ENCODE measurements around the gene SMARCA4. TPM values are rescaled to one million over a fixed set of nuclear protein-coding genes. Genes with fewer than 3 reads are reported as not detected.

Gene SMARCA4
- total RNA-seq, 1 experiment from 2014 or later, result 261 TPM

GRCh38 chr19:10986301-10987127 lies 25.7 kb downstream of the SMARCA4 start:
- peaks cover 36 to 67% (median 56%) of the 10 kb centered on the region in 3 experiments; a peak in 6 of 7 replicates for H3K36me3 Mint-ChIP-seq (ENCODE audit: insufficient read depth in 1 of 3, low read depth in 3 of 3)
- H3K14ac ChIP-seq (ENCODE audit: insufficient read depth, low read length), result no peak overlapping the region
- H2BK15ac ChIP-seq (ENCODE audit: low read depth, low read length), result no peak overlapping the region
- H4K5ac ChIP-seq (ENCODE audit: insufficient read length, low read depth, low read length), result no peak overlapping the region
- no peak overlapping the region for H3T11ph ChIP-seq (ENCODE audit: low read length)
- H3K56ac ChIP-seq (ENCODE audit: insufficient read length, low read depth, low read length), result no peak overlapping the region
- peaks cover 10% of the 10 kb centered on the region; the same call in 1 of the 2 replicates for H3K79me2 ChIP-seq (ENCODE audit: insufficient read depth, low read length)
- H3K4me1 Mint-ChIP-seq, result peaks cover 0 to 1% of the 10 kb centered on the region in 2 experiments; a peak in 1 of 4 replicates
- H3K9ac ChIP-seq (ENCODE audit: extremely low read depth, insufficient read length, low read length), result no peak overlapping the region
- H3K4me2 ChIP-seq (ENCODE audit: insufficient read depth, insufficient read length, low read length), result no peak overlapping the region
- no peak overlapping the region for H3K4ac ChIP-seq (ENCODE audit: low read depth, low read length)
- H2AK5ac ChIP-seq (ENCODE audit: insufficient read length, low read length), result no peak overlapping the region
- no peak overlapping the region for H4K8ac ChIP-seq (replicated peaks; ENCODE audit: insufficient read length, low read depth, low read length)
- no peak overlapping the region for H2BK120ac ChIP-seq (ENCODE audit: low read depth, low read length, poor library complexity, severe bottlenecking)
- no peak overlapping the region for H2BK5ac ChIP-seq (ENCODE audit: insufficient read length, low read length)
- no CpG with 5 or more reads among the region's 32 CpGs for WGBS (ENCODE audit: extremely low coverage, insufficient read length, low lambda C conversion rate)
- H3K27ac ChIP-seq (ENCODE audit: insufficient read length, low read depth, low read length), result no peak overlapping the region
- H3K9me3 ChIP-seq (ENCODE audit: control insufficient read depth, low read depth, low read length), result no peaks in the 10 kb centered on the region
- no peak overlapping the region for H3K18ac ChIP-seq (ENCODE audit: insufficient read length, low read depth, low read length)
- no peak overlapping the region for H2BK20ac ChIP-seq (ENCODE audit: low read depth, low read length, poor library complexity, severe bottlenecking)
- no peaks in the 10 kb centered on the region for H3K27me3 ChIP-seq (ENCODE audit: insufficient read depth, low read length)
- H4K91ac ChIP-seq (ENCODE audit: insufficient read length, low read depth, low read length), result no peak overlapping the region
- H3K4me1 ChIP-seq (ENCODE audit: insufficient read depth, low read length), result no peaks in the 10 kb centered on the region
- no peak for DNase-seq
- H3K4me3 Mint-ChIP-seq, result no peak overlapping the region
- H3K23me2 ChIP-seq (ENCODE audit: insufficient read length, low read depth, low read length, poor library complexity, severe bottlenecking), result no peaks in the 10 kb centered on the region
- no peak overlapping the region for H2AFZ ChIP-seq (ENCODE audit: low read length)
- no peak for TF ChIP-seq CTCF (conservative IDR thresholded peaks at IDR 0.05)
- no peaks in the 10 kb centered on the region for H4K20me1 ChIP-seq (ENCODE audit: control insufficient read depth, insufficient read depth, insufficient read length)
- no peak overlapping the region for H2BK12ac ChIP-seq (ENCODE audit: insufficient read length, low read depth, low read length)
- H3K79me1 ChIP-seq (ENCODE audit: insufficient read depth, low read depth, low read length, poor library complexity, severe bottlenecking), result peaks cover 10% of the 10 kb centered on the region
- H3K23ac ChIP-seq (ENCODE audit: insufficient read length, low read depth, low read length), result no peak overlapping the region
- H3K27ac Mint-ChIP-seq, result peak overlapping the region in 2 of 3 experiments; percentile 61; a peak in 3 of 7 replicates
- H3K9me3 Mint-ChIP-seq, result no peaks in the 10 kb centered on the region
- H3K27me3 Mint-ChIP-seq (ENCODE audit: low read depth), result no peaks in the 10 kb centered on the region
